ENCODE data around the gene MIP. TPM values are rescaled to one million over a fixed set of nuclear protein-coding genes. Genes with fewer than 3 reads are reported as not detected.

Gene MIP
- total and polyA plus RNA-seq, 2 of the 13 experiments (the other 11 are each of a cell fraction or from before 2014, with no cell fraction given) = not detected

- TF ChIP-seq REPIN1 (CRISPR knock-in tag; IDR thresholded peaks at IDR 0.05; ENCODE audit: borderline replicate concordance, low read depth) (no peak), IKZF4 (CRISPR knock-in tag; IDR thresholded peaks at IDR 0.05; ENCODE audit: borderline replicate concordance, low read depth, not compliant biosample characterization) (no peak)
- TF ChIP-seq, protein P1, sequence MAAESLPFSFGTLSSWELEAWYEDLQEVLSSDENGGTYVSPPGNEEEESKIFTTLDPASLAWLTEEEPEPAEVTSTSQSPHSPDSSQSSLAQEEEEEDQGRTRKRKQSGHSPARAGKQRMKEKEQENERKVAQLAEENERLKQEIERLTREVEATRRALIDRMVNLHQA (CRISPR knock-in tag; IDR thresholded peaks at IDR 0.05) = no peak
- TF ChIP-seq, protein P2, sequence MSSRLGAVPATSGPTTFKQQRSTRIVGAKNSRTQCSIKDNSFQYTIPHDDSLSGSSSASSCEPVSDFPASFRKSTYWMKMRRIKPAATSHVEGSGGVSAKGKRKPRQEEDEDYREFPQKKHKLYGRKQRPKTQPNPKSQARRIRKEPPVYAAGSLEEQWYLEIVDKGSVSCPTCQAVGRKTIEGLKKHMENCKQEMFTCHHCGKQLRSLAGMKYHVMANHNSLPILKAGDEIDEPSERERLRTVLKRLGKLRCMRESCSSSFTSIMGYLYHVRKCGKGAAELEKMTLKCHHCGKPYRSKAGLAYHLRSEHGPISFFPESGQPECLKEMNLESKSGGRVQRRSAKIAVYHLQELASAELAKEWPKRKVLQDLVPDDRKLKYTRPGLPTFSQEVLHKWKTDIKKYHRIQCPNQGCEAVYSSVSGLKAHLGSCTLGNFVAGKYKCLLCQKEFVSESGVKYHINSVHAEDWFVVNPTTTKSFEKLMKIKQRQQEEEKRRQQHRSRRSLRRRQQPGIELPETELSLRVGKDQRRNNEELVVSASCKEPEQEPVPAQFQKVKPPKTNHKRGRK (CRISPR knock-in tag; IDR thresholded peaks at IDR 0.05) = no peak
Measured at GRCh38 chr12:56490360-56490759, 35.9 kb upstream of the MIP start (continued).

- in situ Hi-C loops (cut with HindIII; ENCODE audit: extremely low pct_ligation_motif_present, low pct_unique_long_range_greater_than_20kb) = no loop called here
- H2AFZ ChIP-seq (ENCODE audit: low read length) = no peak within 1 kb of the TSS
- intact Hi-C loops (cut with micrococcal nuclease; ENCODE audit: unreplicated experiment) = no loop called here
- FAIRE-seq (peak; percentile 61), DNase-seq (ENCODE audit: low spot score) (peak; percentile 76), ATAC-seq (peak; percentile 95)
- POLR2A ChIA-PET = interaction anchor here (0.6 to 1.8 kb wide), 18 partner anchors 9 to 360 kb away, joined by 3 to 10 read pairs (median 3); partner anchors contain the start of genes APOF, CNPY2, COQ10A and ESYT1
- H3K79me2 ChIP-seq (ENCODE audit: insufficient read depth, low read length) = no peaks in the 10 kb centered on the region
- H3K9ac ChIP-seq (ENCODE audit: insufficient read depth, low read depth, low read length) = peak within 1 kb of the TSS; percentile 61
- no peaks in the 10 kb centered on the region for H4K20me1 ChIP-seq (ENCODE audit: insufficient read depth, low read length)
- peaks cover 34% of the 10 kb centered on the region for H3K4me1 ChIP-seq (ENCODE audit: insufficient read depth, low read length)
- no peak within 1 kb of the TSS for H3K27ac ChIP-seq (ENCODE audit: extremely low read length, insufficient read depth, low read length)
- BruUV-seq (replicated peaks) = no TSS peak
- H3K27me3 ChIP-seq (ENCODE audit: control insufficient read depth in 1 of 2, insufficient read depth in 2 of 2, low read length in 2 of 2) = no peaks in the 10 kb centered on the region
- peak within 1 kb of the TSS; percentile 65 to 85 (median 79) for H3K4me3 ChIP-seq (replicated peaks in 1 of 3; ENCODE audit: insufficient read depth in 1 of 3, low read depth in 2 of 3, low read length in 3 of 3)
- 45% methylated on average over 51 of the region's 59 CpGs for WGBS (ENCODE audit: low lambda C conversion rate)
- no peaks in the 10 kb centered on the region for H3K36me3 ChIP-seq (replicated peaks in 1 of 2; ENCODE audit: control insufficient read depth in 1 of 2, insufficient read depth in 2 of 2, low read length in 2 of 2)
- CTCF ChIA-PET (ENCODE audit: low intra/inter-chr PET ratio, low total read pairs) = no interaction called here
- H3K4me2 ChIP-seq (ENCODE audit: low read depth, low read length) = peak within 1 kb of the TSS; percentile 93
- H3K9me3 ChIP-seq (ENCODE audit: low read length) = no peaks in the 10 kb centered on the region
- TF ChIP-seq CENPX (CRISPR knock-in tag; IDR thresholded peaks at IDR 0.05) = no peak
- no peak for TF ChIP-seq BCL6 (CRISPR knock-in tag; IDR thresholded peaks at IDR 0.05)
- TF ChIP-seq, protein P3, sequence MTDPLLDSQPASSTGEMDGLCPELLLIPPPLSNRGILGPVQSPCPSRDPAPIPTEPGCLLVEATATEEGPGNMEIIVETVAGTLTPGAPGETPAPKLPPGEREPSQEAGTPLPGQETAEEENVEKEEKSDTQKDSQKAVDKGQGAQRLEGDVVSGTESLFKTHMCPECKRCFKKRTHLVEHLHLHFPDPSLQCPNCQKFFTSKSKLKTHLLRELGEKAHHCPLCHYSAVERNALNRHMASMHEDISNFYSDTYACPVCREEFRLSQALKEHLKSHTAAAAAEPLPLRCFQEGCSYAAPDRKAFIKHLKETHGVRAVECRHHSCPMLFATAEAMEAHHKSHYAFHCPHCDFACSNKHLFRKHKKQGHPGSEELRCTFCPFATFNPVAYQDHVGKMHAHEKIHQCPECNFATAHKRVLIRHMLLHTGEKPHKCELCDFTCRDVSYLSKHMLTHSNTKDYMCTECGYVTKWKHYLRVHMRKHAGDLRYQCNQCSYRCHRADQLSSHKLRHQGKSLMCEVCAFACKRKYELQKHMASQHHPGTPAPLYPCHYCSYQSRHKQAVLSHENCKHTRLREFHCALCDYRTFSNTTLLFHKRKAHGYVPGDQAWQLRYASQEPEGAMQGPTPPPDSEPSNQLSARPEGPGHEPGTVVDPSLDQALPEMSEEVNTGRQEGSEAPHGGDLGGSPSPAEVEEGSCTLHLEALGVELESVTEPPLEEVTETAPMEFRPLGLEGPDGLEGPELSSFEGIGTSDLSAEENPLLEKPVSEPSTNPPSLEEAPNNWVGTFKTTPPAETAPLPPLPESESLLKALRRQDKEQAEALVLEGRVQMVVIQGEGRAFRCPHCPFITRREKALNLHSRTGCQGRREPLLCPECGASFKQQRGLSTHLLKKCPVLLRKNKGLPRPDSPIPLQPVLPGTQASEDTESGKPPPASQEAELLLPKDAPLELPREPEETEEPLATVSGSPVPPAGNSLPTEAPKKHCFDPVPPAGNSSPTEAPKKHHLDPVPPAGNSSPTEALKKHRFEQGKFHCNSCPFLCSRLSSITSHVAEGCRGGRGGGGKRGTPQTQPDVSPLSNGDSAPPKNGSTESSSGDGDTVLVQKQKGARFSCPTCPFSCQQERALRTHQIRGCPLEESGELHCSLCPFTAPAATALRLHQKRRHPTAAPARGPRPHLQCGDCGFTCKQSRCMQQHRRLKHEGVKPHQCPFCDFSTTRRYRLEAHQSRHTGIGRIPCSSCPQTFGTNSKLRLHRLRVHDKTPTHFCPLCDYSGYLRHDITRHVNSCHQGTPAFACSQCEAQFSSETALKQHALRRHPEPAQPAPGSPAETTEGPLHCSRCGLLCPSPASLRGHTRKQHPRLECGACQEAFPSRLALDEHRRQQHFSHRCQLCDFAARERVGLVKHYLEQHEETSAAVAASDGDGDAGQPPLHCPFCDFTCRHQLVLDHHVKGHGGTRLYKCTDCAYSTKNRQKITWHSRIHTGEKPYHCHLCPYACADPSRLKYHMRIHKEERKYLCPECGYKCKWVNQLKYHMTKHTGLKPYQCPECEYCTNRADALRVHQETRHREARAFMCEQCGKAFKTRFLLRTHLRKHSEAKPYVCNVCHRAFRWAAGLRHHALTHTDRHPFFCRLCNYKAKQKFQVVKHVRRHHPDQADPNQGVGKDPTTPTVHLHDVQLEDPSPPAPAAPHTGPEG (CRISPR knock-in tag; IDR thresholded peaks at IDR 0.05) = peak; percentile 95
- TF ChIP-seq RCOR2 (CRISPR knock-in tag; IDR thresholded peaks at IDR 0.05) = no peak
- no peak; the same call in 1 of the 2 replicates for TF ChIP-seq TFE3 (CRISPR knock-in tag; IDR thresholded peaks at IDR 0.05)
Measured at GRCh38 chr12:56488041-56488955, 33.8 kb upstream of the MIP start, which contains the start of gene GLS2. Gene GLS2 (minus strand): TSS chr12:56488161. CDS start chr12:56488118, 43 bp downstream.

Data from HepG2 (cell line).